ENCODE measurements around the gene SCAF1. TPM values are rescaled to one million over a fixed set of nuclear protein-coding genes. Genes with fewer than 3 reads are reported as not detected.

Gene SCAF1
- polyA plus RNA-seq, 3 donors, result 28.4 to 44.1 (median 43.4) TPM

GRCh38 chr19:49690079-49690655 is 48.2 kb downstream of the SCAF1 start:
- no peak for DNase-seq (ENCODE audit: extremely low read depth in 1 of 11, low read depth in 9 of 11, low spot score in 4 of 11)

GRCh38 chr19:49690656-49691242 is 48.7 kb downstream of the SCAF1 start, which contains the start of gene CPT1C:
Gene CPT1C (plus strand): TSS chr19:49691116. CDS start chr19:49692253, 1,137 bp downstream.
- DNase-seq (ENCODE audit: extremely low read depth in 1 of 11, low read depth in 9 of 11, low spot score in 4 of 11), result peak in 4 of 11 donors; percentile 56 to 66 (median 58)

- DNase-seq (ENCODE audit: extremely low read depth in 1 of 11, low read depth in 9 of 11, low spot score in 4 of 11), result peak in 5 of 11 donors; percentile 49 to 82 (median 76)
Measured at GRCh38 chr19:49691243-49692146, 49.5 kb downstream of the SCAF1 start.

GRCh38 chr19:49692147-49692506 is 50.1 kb downstream of the SCAF1 start:
- no peak for DNase-seq (ENCODE audit: extremely low read depth in 1 of 11, low read depth in 9 of 11, low spot score in 4 of 11)

- DNase-seq (ENCODE audit: extremely low read depth in 1 of 11, low read depth in 9 of 11, low spot score in 4 of 11), result no peak
Measured at GRCh38 chr19:49696115-49696514, 54.1 kb downstream of the SCAF1 start.

- DNase-seq (ENCODE audit: extremely low read depth in 1 of 11, low read depth in 9 of 11, low spot score in 4 of 11), result no peak
Measured at GRCh38 chr19:49696865-49697264, 54.9 kb downstream of the SCAF1 start.

GRCh38 chr19:49699364-49699763 is 57.4 kb downstream of the SCAF1 start:
- DNase-seq (ENCODE audit: extremely low read depth in 1 of 11, low read depth in 9 of 11, low spot score in 4 of 11), result no peak

GRCh38 chr19:49700563-49700962 is 58.6 kb downstream of the SCAF1 start:
- DNase-seq (ENCODE audit: extremely low read depth in 1 of 11, low read depth in 9 of 11, low spot score in 4 of 11), result no peak

GRCh38 chr19:49701271-49701786 is 59.3 kb downstream of the SCAF1 start:
- DNase-seq (ENCODE audit: extremely low read depth in 1 of 11, low read depth in 9 of 11, low spot score in 4 of 11), result no peak

- DNase-seq (ENCODE audit: extremely low read depth in 1 of 11, low read depth in 9 of 11, low spot score in 4 of 11), result no peak
Measured at GRCh38 chr19:49704888-49705642, 63.1 kb downstream of the SCAF1 start.

GRCh38 chr19:49705919-49706318 is 63.9 kb downstream of the SCAF1 start:
- DNase-seq (ENCODE audit: extremely low read depth in 1 of 11, low read depth in 9 of 11, low spot score in 4 of 11), result no peak

Other genes starting within 250 kb of the SCAF1 start
- gene PTH2, start 218.8 kb upstream of the SCAF1 start, polyA plus RNA-seq (ENCODE audit: insufficient read length in 3 of 3), result not detected
- not detected for gene GFY, start 216.8 kb upstream of the SCAF1 start, polyA plus RNA-seq (ENCODE audit: insufficient read length in 3 of 3)
- under 1 TPM; 0.19 to 0.47 (median 0.33) TPM for gene SLC17A7, start 200.7 kb upstream of the SCAF1 start, polyA plus RNA-seq (ENCODE audit: insufficient read length in 3 of 3)
- gene PIH1D1, start 190.4 kb upstream of the SCAF1 start, polyA plus RNA-seq (ENCODE audit: insufficient read length in 3 of 3), result 100 to 1,000 TPM in 1 of 3 donors, 10 to 100 TPM in 2; 85.0 to 102 (median 91.3) TPM
- 10 to 100 TPM; 14.4 to 27.7 (median 26.4) TPM for gene ALDH16A1, start 189.0 kb upstream of the SCAF1 start, polyA plus RNA-seq (ENCODE audit: insufficient read length in 3 of 3)
- gene FLT3LG, start 168.0 kb upstream of the SCAF1 start, polyA plus RNA-seq (ENCODE audit: insufficient read length in 3 of 3), result 1 to 10 TPM; 2.5 to 4.4 (median 3.2) TPM
- 1,000 to 10,000 TPM; 2,269 to 2,915 (median 2,804) TPM for gene RPL13A, start 154.6 kb upstream of the SCAF1 start, polyA plus RNA-seq (ENCODE audit: insufficient read length in 3 of 3)
- 1,000 to 10,000 TPM; 2,058 to 2,977 (median 2,724) TPM for gene RPS11, start 145.8 kb upstream of the SCAF1 start, polyA plus RNA-seq (ENCODE audit: insufficient read length in 3 of 3)
- 100 to 1,000 TPM; 225 to 312 (median 227) TPM for gene FCGRT, start 129.5 kb upstream of the SCAF1 start, polyA plus RNA-seq (ENCODE audit: insufficient read length in 3 of 3)
- gene RCN3, start 114.2 kb upstream of the SCAF1 start, polyA plus RNA-seq (ENCODE audit: insufficient read length in 3 of 3), result 10 to 100 TPM; 13.1 to 24.6 (median 23.3) TPM
- 10 to 100 TPM; 61.9 to 75.9 (median 67.5) TPM for gene NOSIP, start 61.7 kb upstream of the SCAF1 start, polyA plus RNA-seq (ENCODE audit: insufficient read length in 3 of 3)
- 1 to 10 TPM; 5.8 to 6.8 (median 5.9) TPM for gene PRRG2, start 60.9 kb upstream of the SCAF1 start, polyA plus RNA-seq (ENCODE audit: insufficient read length in 3 of 3)
- 10 to 100 TPM; 17.0 to 30.2 (median 28.6) TPM for gene PRR12, start 51.0 kb upstream of the SCAF1 start, polyA plus RNA-seq (ENCODE audit: insufficient read length in 3 of 3)
- gene RRAS, start 2.1 kb upstream of the SCAF1 start, polyA plus RNA-seq (ENCODE audit: insufficient read length in 3 of 3), result 10 to 100 TPM; 20.6 to 28.9 (median 24.9) TPM
- gene IRF3, start 23.6 kb downstream of the SCAF1 start, polyA plus RNA-seq (ENCODE audit: insufficient read length in 3 of 3), result 10 to 100 TPM; 36.8 to 92.3 (median 57.7) TPM
- gene BCL2L12, start 23.7 kb downstream of the SCAF1 start, polyA plus RNA-seq (ENCODE audit: insufficient read length in 3 of 3), result 10 to 100 TPM; 21.0 to 31.6 (median 28.0) TPM
- gene PRMT1, start 35.1 kb downstream of the SCAF1 start, polyA plus RNA-seq (ENCODE audit: insufficient read length in 3 of 3), result 100 to 1,000 TPM; 198 to 261 (median 228) TPM
- 1 to 10 TPM; 1.1 to 1.6 (median 1.5) TPM for gene ADM5, start 47.4 kb downstream of the SCAF1 start, polyA plus RNA-seq (ENCODE audit: insufficient read length in 3 of 3)
- gene CPT1C, start 48.9 kb downstream of the SCAF1 start, polyA plus RNA-seq (ENCODE audit: insufficient read length in 3 of 3), result 10 to 100 TPM in 2 of 3 donors, 1 to 10 TPM in 1; 8.0 to 12.8 (median 11.1) TPM
- under 1 TPM in 2 of 3 donors, not detected in 1; 0.10 to 0.18 TPM for gene TSKS, start 121.1 kb downstream of the SCAF1 start, polyA plus RNA-seq (ENCODE audit: insufficient read length in 3 of 3)
- 10 to 100 TPM; 44.5 to 69.2 (median 66.9) TPM for gene AP2A1, start 124.8 kb downstream of the SCAF1 start, polyA plus RNA-seq (ENCODE audit: insufficient read length in 3 of 3)
- gene FUZ, start 171.1 kb downstream of the SCAF1 start, polyA plus RNA-seq (ENCODE audit: insufficient read length in 3 of 3), result 10 to 100 TPM; 35.6 to 42.1 (median 38.4) TPM
- gene MED25, start 176.1 kb downstream of the SCAF1 start, polyA plus RNA-seq (ENCODE audit: insufficient read length in 3 of 3), result 10 to 100 TPM; 61.4 to 74.1 (median 69.6) TPM
- 100 to 1,000 TPM; 278 to 373 (median 349) TPM for gene PTOV1, start 208.9 kb downstream of the SCAF1 start, polyA plus RNA-seq (ENCODE audit: insufficient read length in 3 of 3)
- gene PNKP, start 225.4 kb downstream of the SCAF1 start, polyA plus RNA-seq (ENCODE audit: insufficient read length in 3 of 3), result 10 to 100 TPM; 41.8 to 93.0 (median 60.3) TPM
- gene AKT1S1, start 235.1 kb downstream of the SCAF1 start, polyA plus RNA-seq (ENCODE audit: insufficient read length in 3 of 3), result 10 to 100 TPM; 23.9 to 40.5 (median 38.1) TPM
- gene TBC1D17, start 235.5 kb downstream of the SCAF1 start, polyA plus RNA-seq (ENCODE audit: insufficient read length in 3 of 3), result 10 to 100 TPM; 38.3 to 61.4 (median 43.0) TPM